B cell (primary cell): Measurements from ENCODE around the gene PNKD. TPM values are rescaled to one million over a fixed set of nuclear protein-coding genes. Genes with fewer than 3 reads are reported as not detected.
"Not testable (repeated sequence)": the region's sequence is repeated elsewhere in the genome, so short reads cannot be mapped to it uniquely, and the experiment has no call there.

Source experiments
- ATAC-seq: fragments of 200-7000 bp; cut with Tn5 transposase; one replicate; pipeline ENCODE4 v1.10.0; 2021; ENCODE audit warnings: low read depth, mild to moderate bottlenecking, moderate number of reproducible peaks, moderate library complexity
- CTCF ChIA-PET: fragments of 350-600 bp; sonication (Branson Sonifier 250); formaldehyde crosslinking; loops from one replicate; lab custom pipeline; 2021; ENCODE audit warnings: antibody characterized with exemption, inconsistent platforms; lab: Charles Lee
- POLR2A ChIA-PET: fragments of 350-600 bp; sonication (Branson Sonifier 250); formaldehyde crosslinking; loops from one replicate; lab custom pipeline; 2021; ENCODE audit warnings: antibody characterized with exemption; lab: Charles Lee
- DNase-seq: peaks from one replicate; pipeline ENCODE4 v3.0.0; 2013
- H2AFZ ChIP-seq: 2 replicates; pipeline ENCODE4 v1.6.1; 2012; ENCODE audit warnings: mild to moderate bottlenecking, low read depth, low read length; ENCODE audit not compliant: insufficient read depth, poor library complexity, severe bottlenecking
- H3K27ac ChIP-seq, 2 donors: 1 replicate in 1 of 2; 2 replicates in 1 of 2; pipeline ENCODE4 v1.5.1; 2012 to 2013; ENCODE audit warnings: low read length in 2 of 2, mild to moderate bottlenecking in 2 of 2, moderate library complexity in 1 of 2
- H3K27me3 ChIP-seq, 4 experiments: fragments of 200-600 bp in 1 of 4; sonication (generic) in 1 of 4; replicated peaks in 1 of 4; 1 replicate in 2 of 4; 2 replicates in 2 of 4; pipeline versions ENCODE4 v1.6.1 to v1.7.0; 2013 to 2016; ENCODE audit warnings: low read length in 3 of 4, mild to moderate bottlenecking in 2 of 4, mixed read lengths in 1 of 4, moderate library complexity in 1 of 4; ENCODE audit not compliant: insufficient read depth in 4 of 4, control insufficient read depth in 3 of 4; ENCODE audit errors: control extremely low read depth in 1 of 4
- H3K36me3 ChIP-seq, 2 experiments: replicated peaks in 1 of 2; 1 replicate in 1 of 2; 2 replicates in 1 of 2; pipeline versions ENCODE4 v1.6.1 to v1.7.1; 2013; ENCODE audit warnings: low read length in 1 of 2; ENCODE audit not compliant: insufficient read depth in 2 of 2, control insufficient read depth in 1 of 2; ENCODE audit errors: control extremely low read depth in 1 of 2, extremely low read depth in 1 of 2
- H3K4me1 ChIP-seq, 2 donors: fragments of 200-600 bp in 1 of 2; sonication (generic) in 1 of 2; 1 replicate in 1 of 2; 2 replicates in 1 of 2; pipeline versions ENCODE4 v1.5.1 to v1.6.1; 2013 to 2017; ENCODE audit warnings: low read length in 2 of 2; ENCODE audit not compliant: control insufficient read depth in 2 of 2, insufficient read depth in 2 of 2
- H3K4me2 ChIP-seq: replicated peaks from 2 replicates; pipeline ENCODE3; 2012; ENCODE audit warnings: mild to moderate bottlenecking, low read depth, low read length; ENCODE audit not compliant: poor library complexity, severe bottlenecking
- H3K4me3 ChIP-seq, 5 experiments: fragments of 200-600 bp in 1 of 5; sonication (generic) in 1 of 5; 1 replicate in 3 of 5; 2 replicates in 2 of 5; pipeline versions ENCODE4 v1.5.1 to v1.7.0; 2011 to 2016; ENCODE audit warnings: low read length in 4 of 5, mild to moderate bottlenecking in 4 of 5, low read depth in 2 of 5, control low read depth in 1 of 5, moderate library complexity in 1 of 5; ENCODE audit not compliant: insufficient read depth in 1 of 5; ENCODE audit errors: control extremely low read depth in 1 of 5, extremely low read depth in 1 of 5
- H3K79me2 ChIP-seq: fragments of 200-600 bp; sonication (generic); one replicate; pipeline ENCODE4 v1.6.0; 2016; ENCODE audit warnings: low read length; ENCODE audit not compliant: control insufficient read depth, insufficient read depth
- H3K9ac ChIP-seq: fragments of 200-600 bp; sonication (generic); 2 replicates; pipeline ENCODE4 v1.6.1; 2017; ENCODE audit warnings: mild to moderate bottlenecking, low read length, moderate library complexity
- H3K9me3 ChIP-seq, 3 donors: one replicate each; pipeline versions ENCODE4 v1.6.1 to v1.7.1; 2013; ENCODE audit warnings: low read length in 2 of 3; ENCODE audit not compliant: control insufficient read depth in 2 of 3, insufficient read depth in 1 of 3; ENCODE audit errors: control extremely low read depth in 1 of 3
- H4K20me1 ChIP-seq: 2 replicates; pipeline ENCODE4 v1.6.0; 2012; ENCODE audit warnings: mild to moderate bottlenecking, low read length; ENCODE audit not compliant: insufficient read depth, control insufficient read depth, poor library complexity, severe bottlenecking
- H3K27ac Mint-ChIP-seq: one replicate; pipeline ENCODE4 v1.8.0; 2021; ENCODE audit warnings: mixed read lengths
- H3K27me3 Mint-ChIP-seq: one replicate; pipeline ENCODE4 v1.8.0; 2021; ENCODE audit warnings: mixed read lengths
- H3K4me1 Mint-ChIP-seq: one replicate; pipeline ENCODE4 v1.8.0; 2021; ENCODE audit warnings: mixed read lengths
- H3K4me3 Mint-ChIP-seq: one replicate; pipeline ENCODE4 v1.8.0; 2021; ENCODE audit warnings: mixed read lengths
- H3K9me3 Mint-ChIP-seq: one replicate; pipeline ENCODE4 v1.8.0; 2022; ENCODE audit warnings: mixed read lengths; ENCODE audit not compliant: insufficient read depth
- EZH2 ChIP-seq: IDR thresholded peaks from 2 replicates; pipeline ENCODE4 v1.6.1; 2012; ENCODE audit warnings: borderline replicate concordance, low read depth, mild to moderate bottlenecking, moderate library complexity, low read length; ENCODE audit not compliant: insufficient read depth, poor library complexity, severe bottlenecking
- WGBS: methylation state at CpG from one replicate; pipeline ENCODE4 v1.1.5; 2013; ENCODE audit warnings: missing lambda C conversion rate; ENCODE audit not compliant: insufficient coverage; 5-methylcytosine and 5-hydroxymethylcytosine counted together
- intact Hi-C: fragments of 100-400 bp; cut with micrococcal nuclease; formaldehyde crosslinking; loops from one replicate; pipeline ENCODE4 v1.10.0; 2022
- polyA plus RNA-seq: library from polyadenylated mRNA; depleted of rRNA; stranded (reverse); fragments of >200 nt; gene quantifications from 2 replicates; pipeline ENCODE4 v1.2.3, GENCODE V29; 2012
- total RNA-seq, 2 donors: library from RNA; stranded (reverse); fragments of 120-200 nt in 1 of 2; gene quantifications; 1 replicate in 1 of 2; 2 replicates in 1 of 2; pipeline versions ENCODE4 v1.2.3 to v1.2.4, GENCODE V29; 2013 to 2022
- TF ChIP-seq, protein P1 (sequence below): fragments of 200-600 bp; IDR thresholded peaks from one replicate; pipeline ENCODE4 v1.8.0; 2022; ENCODE audit warnings: antibody characterized with exemption, mild to moderate bottlenecking

The PNKD gene
- total and polyA plus RNA-seq, 2 donors (not counting 1 experiment from before 2014, with no cell fraction given): 29.7 to 55.8 TPM

DNA sequence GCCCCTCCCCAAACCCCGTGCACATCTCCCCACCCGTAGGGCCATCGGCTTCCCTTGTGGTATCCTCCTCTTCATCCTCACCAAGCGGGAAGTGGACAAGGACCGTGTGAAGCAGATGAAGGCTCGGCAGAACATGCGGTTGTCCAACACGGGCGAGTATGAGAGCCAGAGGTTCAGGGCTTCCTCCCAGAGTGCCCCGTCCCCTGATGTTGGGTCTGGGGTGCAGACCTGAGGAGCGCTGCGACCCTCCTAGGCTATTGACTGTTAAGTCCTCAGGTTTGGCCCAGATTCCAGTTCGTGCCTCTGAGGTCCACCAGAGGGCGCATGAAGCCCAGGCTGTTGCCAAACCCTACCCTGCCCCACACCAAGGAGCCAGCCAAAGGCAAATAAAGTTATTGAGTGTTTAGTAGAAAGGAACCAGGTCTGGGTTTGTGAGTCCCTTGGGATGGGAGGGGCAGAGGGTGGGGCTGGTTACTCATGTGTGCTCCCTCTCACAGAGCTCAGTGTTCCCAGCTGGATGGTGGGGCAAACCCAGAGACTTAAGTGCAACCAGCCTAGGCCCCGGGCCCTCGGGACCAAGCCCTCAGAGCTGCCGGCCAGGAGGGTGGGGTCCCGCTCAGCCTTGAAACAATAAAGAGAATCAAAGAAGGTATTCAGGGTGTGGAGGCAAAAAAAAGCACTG lies 2.4 kb downstream of the PNKD start:
- Histone ChIP-seq H3K4me3 (no peak overlapping the region), H3K79me2 (peaks cover 32% of the 10 kb centered on the region), H3K9me3 (no peaks in the 10 kb centered on the region), H3K4me1 (peaks cover 36 to 53% of the 10 kb centered on the region in 2 donors), H3K4me2 (peak overlapping the region; percentile 91), H3K27ac (peak overlapping the region; percentile 63), H2AFZ (no peak overlapping the region), H3K36me3 (peaks cover 3 to 47% of the 10 kb centered on the region in 2 experiments), H3K27me3 (no peaks in the 10 kb centered on the region), H4K20me1 (peaks cover 16% of the 10 kb centered on the region), H3K9ac (no peak overlapping the region)
- Mint-ChIP-seq H3K27ac (peak overlapping the region; percentile 86), H3K4me3 (peak overlapping the region; percentile 84), H3K9me3 (no peaks in the 10 kb centered on the region), H3K4me1 (peaks cover 57% of the 10 kb centered on the region), H3K27me3 (no peaks in the 10 kb centered on the region)
- no peak for TF ChIP-seq EZH2
- TF ChIP-seq, protein P1, sequence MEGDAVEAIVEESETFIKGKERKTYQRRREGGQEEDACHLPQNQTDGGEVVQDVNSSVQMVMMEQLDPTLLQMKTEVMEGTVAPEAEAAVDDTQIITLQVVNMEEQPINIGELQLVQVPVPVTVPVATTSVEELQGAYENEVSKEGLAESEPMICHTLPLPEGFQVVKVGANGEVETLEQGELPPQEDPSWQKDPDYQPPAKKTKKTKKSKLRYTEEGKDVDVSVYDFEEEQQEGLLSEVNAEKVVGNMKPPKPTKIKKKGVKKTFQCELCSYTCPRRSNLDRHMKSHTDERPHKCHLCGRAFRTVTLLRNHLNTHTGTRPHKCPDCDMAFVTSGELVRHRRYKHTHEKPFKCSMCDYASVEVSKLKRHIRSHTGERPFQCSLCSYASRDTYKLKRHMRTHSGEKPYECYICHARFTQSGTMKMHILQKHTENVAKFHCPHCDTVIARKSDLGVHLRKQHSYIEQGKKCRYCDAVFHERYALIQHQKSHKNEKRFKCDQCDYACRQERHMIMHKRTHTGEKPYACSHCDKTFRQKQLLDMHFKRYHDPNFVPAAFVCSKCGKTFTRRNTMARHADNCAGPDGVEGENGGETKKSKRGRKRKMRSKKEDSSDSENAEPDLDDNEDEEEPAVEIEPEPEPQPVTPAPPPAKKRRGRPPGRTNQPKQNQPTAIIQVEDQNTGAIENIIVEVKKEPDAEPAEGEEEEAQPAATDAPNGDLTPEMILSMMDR: peak; percentile 87
- DNase-seq (peak; percentile 93), ATAC-seq (peak; percentile 51)
- 20% methylated on average over 14 of the region's 18 CpGs for WGBS
- intact Hi-C loops: loop anchor here (1.0 to 5.0 kb wide), 7 partner anchors 15 to 1325 kb away; partner anchors contain the start of genes CATIP, GMPPA and STK11IP
- ChIA-PET CTCF (interaction anchor here (0.6 to 8.0 kb wide), 30 partner anchors 11 to 604 kb away, joined by 3 to 331 read pairs (median 4); partner anchors contain the start of genes ARPC2, CATIP, CTDSP1 and GPBAR1), POLR2A (interaction anchor here (0.7 to 3.7 kb wide), 11 partner anchors 14 to 386 kb away, joined by 3 to 36 read pairs (median 4); partner anchors contain the start of genes CATIP, CTDSP1 and TMBIM1)

DNA sequence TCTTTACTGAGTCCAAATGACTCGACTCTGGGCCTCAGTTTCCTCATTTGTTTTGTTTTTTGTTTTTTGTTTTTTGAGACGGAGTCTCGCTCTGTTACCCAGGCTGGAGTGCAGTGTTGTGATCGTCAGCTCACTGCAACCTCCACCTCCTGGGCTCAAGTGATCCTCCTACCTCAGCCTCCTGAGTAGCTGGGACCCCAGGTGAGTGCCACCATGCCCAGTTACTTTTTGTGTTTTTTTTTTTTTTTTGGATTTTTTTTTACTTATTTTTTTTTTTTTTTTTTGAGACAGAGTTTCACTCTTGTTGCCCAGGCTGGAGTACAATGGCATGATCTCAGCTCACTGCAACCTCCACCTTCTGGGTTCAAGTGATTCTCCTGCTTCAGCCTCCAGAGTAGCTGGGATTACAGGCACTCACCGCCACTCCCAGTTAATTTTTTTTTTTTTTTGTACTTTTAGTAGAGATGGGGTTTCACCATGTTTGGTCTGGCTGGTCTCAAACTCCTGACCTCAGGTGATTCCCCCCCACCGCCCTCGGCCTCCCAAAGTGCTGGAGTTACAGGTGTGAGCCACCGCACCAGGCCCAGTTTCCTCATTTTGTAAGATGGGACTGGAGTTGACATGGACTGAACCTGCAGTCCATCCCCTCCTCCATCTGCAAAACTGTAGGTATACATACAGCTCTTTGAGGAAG lies 3.0 kb downstream of the PNKD start:
- WGBS: no CpG with 5 or more reads among the region's 8 CpGs
- Mint-ChIP-seq H3K4me3 (peak overlapping the region; percentile 84), H3K4me1 (peaks cover 56% of the 10 kb centered on the region), H3K27ac (peak overlapping the region; percentile 88)
- H3K9me3 Mint-ChIP-seq, H3K9me3 ChIP-seq, DNase-seq, H2AFZ ChIP-seq, H3K9ac ChIP-seq, H3K27me3 ChIP-seq, ATAC-seq, H3K27me3 Mint-ChIP-seq, H3K4me3 ChIP-seq: not testable (repeated sequence)
- H3K27ac ChIP-seq: peak overlapping the region; percentile 63
- ChIA-PET POLR2A (interaction anchor here (0.7 to 3.7 kb wide), 14 partner anchors 13 to 385 kb away, joined by 3 to 36 read pairs (median 5); partner anchors contain the start of genes CATIP, CTDSP1 and TMBIM1), CTCF (interaction anchor here (0.6 to 8.0 kb wide), 28 partner anchors 11 to 603 kb away, joined by 3 to 331 read pairs (median 4); partner anchors contain the start of genes ARPC2, CATIP, CTDSP1 and GPBAR1)
- H3K4me2 ChIP-seq: peak overlapping the region; percentile 91
- H3K79me2 ChIP-seq: peaks cover 32% of the 10 kb centered on the region
- peaks cover 36 to 53% of the 10 kb centered on the region in 2 donors for H3K4me1 ChIP-seq
- H3K36me3 ChIP-seq: peaks cover 3 to 53% of the 10 kb centered on the region in 2 experiments
- H4K20me1 ChIP-seq: peaks cover 20% of the 10 kb centered on the region
- intact Hi-C loops: loop anchor here (2.0 to 5.0 kb wide), 3 partner anchors 49 to 1324 kb away; partner anchors contain the start of genes GMPPA and STK11IP
